VCaP (cell line): ENCODE results near the gene ARHGAP5.

Experiments
- H3K27ac ChIP-seq: fragments of 450-650 bp; 2 replicates; pipeline ENCODE4 v1.5.1; 2017
- TF ChIP-seq, protein P1 (sequence below): fragments of 450-650 bp; conservative IDR thresholded peaks from 2 replicates; pipeline ENCODE4 v1.5.1; 2017; ENCODE audit warnings: mild to moderate bottlenecking, moderate library complexity

ARHGAP5 gene

DNA sequence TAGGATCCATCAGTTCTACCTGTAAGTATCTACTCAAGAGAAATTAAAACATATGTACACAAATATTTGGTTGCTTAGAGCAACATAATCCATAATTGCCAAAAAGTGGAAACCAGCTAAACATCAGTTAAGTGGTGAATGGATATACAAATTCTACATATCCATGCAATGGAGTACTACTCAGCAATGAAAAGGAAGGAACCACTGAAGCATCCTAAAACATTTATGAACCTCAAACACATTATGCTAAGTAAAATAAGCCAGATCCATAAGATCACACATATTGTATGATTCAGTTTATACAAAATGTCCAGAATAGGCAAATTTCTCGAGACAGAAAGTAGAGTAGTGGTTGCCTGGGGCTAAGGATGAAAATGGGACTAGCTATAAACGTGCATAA is 8.4 kb upstream of the ARHGAP5 start:
- no peak overlapping the region for H3K27ac ChIP-seq
- TF ChIP-seq, protein P1, sequence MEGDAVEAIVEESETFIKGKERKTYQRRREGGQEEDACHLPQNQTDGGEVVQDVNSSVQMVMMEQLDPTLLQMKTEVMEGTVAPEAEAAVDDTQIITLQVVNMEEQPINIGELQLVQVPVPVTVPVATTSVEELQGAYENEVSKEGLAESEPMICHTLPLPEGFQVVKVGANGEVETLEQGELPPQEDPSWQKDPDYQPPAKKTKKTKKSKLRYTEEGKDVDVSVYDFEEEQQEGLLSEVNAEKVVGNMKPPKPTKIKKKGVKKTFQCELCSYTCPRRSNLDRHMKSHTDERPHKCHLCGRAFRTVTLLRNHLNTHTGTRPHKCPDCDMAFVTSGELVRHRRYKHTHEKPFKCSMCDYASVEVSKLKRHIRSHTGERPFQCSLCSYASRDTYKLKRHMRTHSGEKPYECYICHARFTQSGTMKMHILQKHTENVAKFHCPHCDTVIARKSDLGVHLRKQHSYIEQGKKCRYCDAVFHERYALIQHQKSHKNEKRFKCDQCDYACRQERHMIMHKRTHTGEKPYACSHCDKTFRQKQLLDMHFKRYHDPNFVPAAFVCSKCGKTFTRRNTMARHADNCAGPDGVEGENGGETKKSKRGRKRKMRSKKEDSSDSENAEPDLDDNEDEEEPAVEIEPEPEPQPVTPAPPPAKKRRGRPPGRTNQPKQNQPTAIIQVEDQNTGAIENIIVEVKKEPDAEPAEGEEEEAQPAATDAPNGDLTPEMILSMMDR: no peak

DNA sequence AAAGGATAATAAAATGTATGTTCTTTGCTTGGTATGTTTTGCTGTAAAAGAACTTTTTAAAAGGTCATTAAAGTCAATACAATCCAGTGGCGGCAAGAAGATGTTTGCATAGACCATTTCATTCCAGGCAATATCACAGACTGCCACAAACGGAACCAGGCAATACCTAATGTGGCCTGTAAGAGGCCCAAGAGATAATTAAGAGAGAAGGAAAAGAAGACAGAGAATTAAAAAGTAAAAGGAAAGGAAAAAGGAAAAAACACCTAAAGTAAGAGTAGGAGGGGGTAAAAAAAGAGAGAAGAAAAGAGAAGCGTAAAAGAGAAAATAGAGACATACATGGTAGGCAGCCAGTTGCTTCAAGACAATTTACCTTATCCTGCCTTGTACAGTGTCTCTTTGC is 6.8 kb upstream of the ARHGAP5 start:
- TF ChIP-seq, protein P1: no peak
- no peak overlapping the region for H3K27ac ChIP-seq

DNA sequence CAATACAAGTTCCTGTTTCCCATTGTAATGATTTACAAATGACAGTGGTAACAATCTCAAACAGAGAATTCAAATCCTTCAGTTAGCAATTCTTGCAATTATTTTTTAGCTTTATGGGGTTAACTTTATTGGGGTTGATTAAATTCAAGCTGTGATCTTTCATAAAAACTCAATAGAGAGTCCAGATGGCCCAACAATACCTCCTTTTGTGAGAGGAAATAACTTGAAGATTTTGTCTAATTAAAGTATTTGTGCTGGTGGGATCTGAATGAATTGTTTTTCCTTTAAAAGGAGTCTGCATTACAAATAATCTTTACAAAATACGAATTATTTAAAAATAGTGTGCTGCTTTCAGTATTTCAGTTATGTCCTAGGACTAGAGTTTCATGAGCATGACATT is 4.4 kb upstream of the ARHGAP5 start:
- H3K27ac ChIP-seq: no peak overlapping the region
- TF ChIP-seq, protein P1: no peak

DNA sequence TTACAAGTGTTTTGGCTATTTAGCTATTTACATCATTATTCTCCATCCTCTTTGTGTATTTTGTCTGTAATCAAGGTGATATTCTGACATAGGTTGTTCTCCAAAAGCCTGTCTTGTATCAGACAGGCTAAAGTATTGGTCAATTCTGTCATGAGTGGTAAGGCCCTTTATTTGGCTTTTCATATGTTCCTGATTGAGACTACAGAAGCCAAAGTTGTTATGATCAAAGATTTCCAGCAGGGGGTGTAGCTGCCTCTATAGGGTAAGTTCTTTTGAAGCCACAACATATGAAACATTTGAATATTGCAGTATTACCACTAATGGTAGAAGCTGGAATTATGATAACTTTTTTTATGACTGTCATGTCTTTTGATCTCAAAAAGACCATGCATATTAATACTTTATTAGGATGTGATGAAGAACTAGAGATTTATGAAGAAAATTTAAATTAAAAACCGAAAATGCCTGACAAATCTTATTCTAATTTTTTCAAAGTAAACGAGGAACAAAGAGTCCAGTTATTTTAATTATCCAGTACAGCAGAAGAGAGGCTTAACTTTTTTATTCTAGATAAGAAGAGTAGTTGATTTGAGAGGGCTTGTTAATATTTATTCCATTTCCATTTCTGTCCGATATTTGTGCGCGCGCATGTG is 3.4 kb upstream of the ARHGAP5 start:
- H3K27ac ChIP-seq: no peak overlapping the region
- TF ChIP-seq, protein P1: peak; percentile 85

DNA sequence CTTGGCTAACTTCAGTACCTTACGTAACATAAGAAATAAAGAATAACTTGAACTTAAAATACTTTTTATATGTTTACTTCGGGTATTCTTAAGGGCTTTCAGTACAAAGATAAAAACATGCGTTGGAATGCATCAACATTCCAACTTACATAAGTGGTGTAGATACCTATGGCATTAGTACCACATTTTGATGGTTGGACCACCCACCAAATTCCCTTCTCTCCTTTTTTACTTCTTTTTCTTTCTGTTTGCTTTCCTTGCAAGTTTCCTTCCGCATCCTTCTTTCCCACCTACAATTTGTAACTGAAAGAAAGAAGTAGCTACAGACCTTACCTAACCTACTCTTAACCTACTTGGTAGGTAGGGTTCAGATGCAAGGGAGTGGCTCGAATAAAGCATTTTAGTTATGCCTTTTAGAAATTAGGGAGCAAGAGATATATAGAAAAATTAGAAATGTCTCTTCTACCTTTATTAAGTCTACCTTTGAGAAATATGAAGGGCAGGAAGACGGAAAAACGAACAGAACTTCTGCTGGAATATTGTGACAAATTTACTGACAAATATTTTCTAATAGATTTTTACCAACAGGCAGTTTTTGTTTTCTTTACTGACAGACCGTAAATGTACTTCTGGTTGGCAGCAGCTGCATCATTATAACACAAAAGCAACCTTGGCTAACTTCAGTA is 2.1 kb upstream of the ARHGAP5 start:
- peak overlapping the region; percentile 98 for H3K27ac ChIP-seq
- TF ChIP-seq, protein P1: no peak

DNA sequence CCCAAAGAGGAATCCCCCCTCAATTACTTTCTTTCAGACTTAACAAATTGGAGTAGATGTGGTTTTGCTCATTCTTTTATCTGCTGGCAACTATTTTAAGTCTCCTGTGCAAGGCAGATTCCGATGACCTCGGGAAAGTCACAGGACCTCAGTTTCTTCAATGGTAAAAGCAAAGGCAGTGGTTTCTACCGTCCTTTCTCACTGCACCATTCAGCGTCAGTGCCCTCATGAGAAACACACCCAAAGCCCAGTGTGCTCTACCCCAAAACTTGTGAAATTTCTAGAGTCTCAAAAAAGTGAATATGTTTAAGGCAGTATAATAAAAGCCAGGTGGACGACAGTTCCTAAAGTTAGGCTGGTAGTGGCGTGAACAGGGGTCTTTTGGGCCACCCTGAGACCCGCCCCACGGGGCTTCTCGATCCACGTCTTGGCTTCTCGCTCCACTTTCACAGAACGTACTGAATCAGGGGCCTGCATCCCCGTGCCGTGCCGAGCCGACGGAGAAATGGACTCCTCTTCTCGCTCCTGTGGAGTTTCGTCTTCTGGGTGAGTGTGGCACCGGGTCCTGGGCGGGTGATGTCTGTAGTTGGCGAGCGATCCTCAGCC is 1.3 kb upstream of the ARHGAP5 start:
- TF ChIP-seq, protein P1: no peak
- peak overlapping the region; percentile 98 for H3K27ac ChIP-seq

DNA sequence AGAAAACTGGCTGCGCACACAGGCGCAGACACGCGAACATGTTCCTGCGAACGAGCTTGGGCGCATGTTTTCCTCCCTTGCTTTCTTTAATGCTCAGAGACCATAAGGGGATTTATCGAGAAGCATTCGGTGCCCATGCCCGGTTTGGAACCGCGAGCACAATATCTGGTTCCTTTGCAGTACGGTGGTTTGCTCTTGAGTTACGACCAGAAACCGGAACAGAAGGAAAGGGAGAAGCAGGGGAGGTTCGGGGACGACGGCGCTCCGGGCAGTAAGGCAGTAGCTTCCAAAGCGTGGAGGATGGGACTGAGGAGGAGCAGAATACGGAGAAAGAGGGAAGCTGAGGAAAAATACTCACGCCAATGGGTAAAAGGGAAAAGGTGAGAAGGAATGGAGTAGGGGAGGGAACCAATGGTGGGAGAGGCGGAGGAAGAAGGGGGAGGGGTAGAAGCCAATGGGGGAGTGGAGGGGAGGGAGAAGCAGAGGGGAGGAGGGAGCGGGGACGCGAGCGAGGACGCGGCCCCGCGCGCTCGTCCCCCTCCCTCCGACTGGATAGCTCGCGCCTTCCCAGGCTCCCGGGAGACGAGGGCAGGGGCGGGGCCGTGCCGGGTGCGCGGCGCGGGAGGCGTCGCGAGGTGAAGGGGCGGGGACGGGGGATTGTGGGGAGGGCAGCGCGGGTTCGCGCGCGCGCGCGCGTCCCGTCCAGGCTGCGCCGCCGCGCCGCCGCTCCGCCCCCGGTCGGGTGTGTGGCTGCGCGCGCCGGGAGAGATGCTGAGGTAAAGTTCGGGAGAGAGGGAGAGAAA is 625 bp upstream of the ARHGAP5 start:
- TF ChIP-seq, protein P1: no peak
- peak overlapping the region; percentile 98 for H3K27ac ChIP-seq
